Adipocyte (in vitro differentiated cells): ENCODE measurements around the gene P2RX5.

Source experiments
- DNase-seq: peaks from one replicate; pipeline ENCODE4 v3.0.0-alpha.2; 2015; ENCODE audit warnings: low read depth
- H3K27me3 ChIP-seq: replicated peaks from 2 replicates; pipeline ENCODE4 v1.7.0; 2013; ENCODE audit warnings: mild to moderate bottlenecking, low read length, moderate library complexity; ENCODE audit not compliant: control insufficient read depth, insufficient read depth
- H3K36me3 ChIP-seq: 2 replicates; pipeline ENCODE4 v1.7.0; 2013; ENCODE audit warnings: low read length, mild to moderate bottlenecking, moderate library complexity; ENCODE audit not compliant: control insufficient read depth, insufficient read depth, severe bottlenecking
- H3K4me1 ChIP-seq: 2 replicates; pipeline ENCODE4 v1.7.0; 2013; ENCODE audit warnings: mild to moderate bottlenecking, low read length, moderate library complexity; ENCODE audit not compliant: control insufficient read depth, insufficient read depth
- H3K4me3 ChIP-seq: 2 replicates; pipeline ENCODE4 v1.7.0; 2013; ENCODE audit warnings: mild to moderate bottlenecking, low read length, moderate library complexity
- H3K9ac ChIP-seq: 2 replicates; pipeline ENCODE4 v1.7.0; 2013; ENCODE audit warnings: mild to moderate bottlenecking, low read length, moderate library complexity
- H3K9me3 ChIP-seq: 2 replicates; pipeline ENCODE4 v1.7.0; 2013; ENCODE audit warnings: mild to moderate bottlenecking, low read length, moderate library complexity; ENCODE audit not compliant: control insufficient read depth

P2RX5 gene

GRCh38 chr17:3647769-3648555 is 48.0 kb downstream of the P2RX5 start:
- H3K27me3 ChIP-seq: no peaks in the 10 kb centered on the region
- no peaks in the 10 kb centered on the region for H3K9me3 ChIP-seq
- peak; percentile 44 for DNase-seq
- peak overlapping the region; percentile 45 for H3K9ac ChIP-seq
- H3K36me3 ChIP-seq: peaks cover 9% of the 10 kb centered on the region
- peaks cover 16% of the 10 kb centered on the region for H3K4me1 ChIP-seq
- H3K4me3 ChIP-seq: no peak overlapping the region

GRCh38 chr17:3647251-3647650 is 48.7 kb downstream of the P2RX5 start:
- Histone ChIP-seq H3K4me1 (peaks cover 16% of the 10 kb centered on the region), H3K4me3 (no peak overlapping the region), H3K9ac (peak overlapping the region; percentile 45), H3K9me3 (no peaks in the 10 kb centered on the region), H3K27me3 (no peaks in the 10 kb centered on the region), H3K36me3 (peaks cover 9% of the 10 kb centered on the region)
- DNase-seq: no peak

- no peak overlapping the region for H3K9ac ChIP-seq
- H3K9me3 ChIP-seq: no peaks in the 10 kb centered on the region
- peaks cover 19% of the 10 kb centered on the region for H3K36me3 ChIP-seq
- no peaks in the 10 kb centered on the region for H3K27me3 ChIP-seq
- H3K4me3 ChIP-seq: no peak overlapping the region
- peaks cover 16% of the 10 kb centered on the region for H3K4me1 ChIP-seq
- no peak for DNase-seq
These were observed 50.6 kb downstream of the P2RX5 start for GRCh38 chr17:3645310-3645709.

DNA sequence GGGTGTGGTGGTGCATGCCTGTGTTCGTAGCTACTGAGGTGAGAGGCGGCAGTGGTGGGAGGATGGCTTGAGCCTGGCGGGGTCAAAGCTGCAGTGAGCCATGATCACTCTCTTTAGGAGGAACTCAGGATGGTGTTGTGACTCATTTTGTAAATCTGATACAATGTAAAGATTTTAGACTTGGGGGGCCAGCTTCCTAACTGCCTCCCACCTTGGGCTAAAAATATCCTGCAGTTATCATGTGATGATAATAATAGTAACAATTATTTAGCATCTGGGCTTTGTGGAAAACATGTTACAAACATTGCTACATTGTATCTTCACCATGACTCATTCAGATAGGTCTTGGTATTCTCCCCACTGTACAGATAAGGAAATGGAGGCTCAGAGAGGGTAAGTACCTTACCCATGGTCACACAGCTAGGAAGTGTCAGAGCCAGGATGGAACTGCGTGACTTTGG is 52.0 kb downstream of the P2RX5 start:
- no peaks in the 10 kb centered on the region for H3K27me3 ChIP-seq
- DNase-seq: no peak
- peaks cover 23% of the 10 kb centered on the region for H3K4me1 ChIP-seq
- no peak overlapping the region for H3K4me3 ChIP-seq
- H3K9me3 ChIP-seq: no peaks in the 10 kb centered on the region
- no peak overlapping the region for H3K9ac ChIP-seq
- H3K36me3 ChIP-seq: peaks cover 10% of the 10 kb centered on the region

- H3K4me1 ChIP-seq: peaks cover 13% of the 10 kb centered on the region
- H3K36me3 ChIP-seq: peaks cover 10% of the 10 kb centered on the region
- H3K9me3 ChIP-seq: no peaks in the 10 kb centered on the region
- H3K4me3 ChIP-seq: no peak overlapping the region
- H3K9ac ChIP-seq: no peak overlapping the region
- DNase-seq: no peak
- no peaks in the 10 kb centered on the region for H3K27me3 ChIP-seq
These were observed 54.1 kb downstream of the P2RX5 start for GRCh38 chr17:3641717-3642486.

GRCh38 chr17:3641014-3641413 is 54.9 kb downstream of the P2RX5 start:
- DNase-seq: no peak
- peaks cover 13% of the 10 kb centered on the region for H3K4me1 ChIP-seq
- peaks cover 10% of the 10 kb centered on the region for H3K36me3 ChIP-seq
- no peaks in the 10 kb centered on the region for H3K9me3 ChIP-seq
- no peak overlapping the region for H3K9ac ChIP-seq
- H3K4me3 ChIP-seq: no peak overlapping the region
- no peaks in the 10 kb centered on the region for H3K27me3 ChIP-seq

DNA sequence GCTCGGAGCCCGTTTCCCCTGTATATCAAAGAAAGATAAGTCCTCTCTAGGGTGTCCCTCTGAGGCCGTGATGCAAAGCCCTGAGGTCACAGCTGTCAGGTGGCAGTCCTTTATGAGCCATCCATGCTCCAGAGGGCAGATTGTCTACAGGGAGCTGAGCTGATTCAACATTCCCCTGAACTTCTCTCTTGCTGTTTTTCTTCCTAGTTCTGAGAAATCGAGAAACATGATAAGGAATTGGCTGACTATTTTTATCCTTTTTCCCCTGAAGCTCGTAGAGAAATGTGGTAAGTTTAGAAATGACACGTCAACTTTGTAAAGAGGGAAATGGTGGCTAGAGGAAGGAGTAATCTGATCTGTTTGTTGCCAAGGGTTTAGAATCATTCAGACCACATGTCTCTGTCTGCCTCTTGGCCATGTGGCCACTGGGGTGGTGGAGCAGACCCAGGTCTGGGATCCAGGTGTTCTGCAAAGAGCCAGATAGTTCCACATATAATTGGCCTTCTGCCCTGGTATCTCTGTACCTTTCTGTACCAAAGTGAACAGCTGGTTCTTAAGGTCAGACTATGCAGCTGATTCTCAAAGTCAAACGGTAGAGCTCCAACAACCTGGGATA is 55.9 kb downstream of the P2RX5 start:
- peak overlapping the region; percentile 39 for H3K9ac ChIP-seq
- H3K27me3 ChIP-seq: no peaks in the 10 kb centered on the region
- no peak overlapping the region for H3K4me3 ChIP-seq
- peaks cover 10% of the 10 kb centered on the region for H3K36me3 ChIP-seq
- H3K4me1 ChIP-seq: peaks cover 17% of the 10 kb centered on the region
- DNase-seq: peak; percentile 38
- no peaks in the 10 kb centered on the region for H3K9me3 ChIP-seq

DNA sequence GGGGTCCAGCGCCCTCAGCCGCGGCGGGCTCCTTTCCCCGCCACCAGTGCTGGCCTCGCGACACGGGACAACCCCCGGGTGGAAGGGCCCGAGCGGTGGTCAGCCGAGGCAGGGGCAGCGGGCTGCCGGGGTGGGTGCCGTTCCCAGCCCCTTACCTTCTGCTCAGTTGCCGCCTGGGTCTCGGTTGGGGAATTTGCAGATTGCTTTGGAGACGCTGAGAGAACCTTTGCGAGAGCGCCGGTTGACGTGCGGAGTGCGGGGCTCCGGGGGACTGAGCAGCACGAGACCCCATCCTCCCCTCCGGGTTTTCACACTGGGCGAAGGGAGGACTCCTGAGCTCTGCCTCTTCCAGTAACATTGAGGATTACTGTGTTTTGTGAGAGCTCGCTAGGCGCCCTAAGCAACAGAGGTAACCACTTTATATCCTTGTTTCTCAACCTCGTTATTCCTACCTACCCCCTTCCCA is 59.0 kb downstream of the P2RX5 start:
- Histone ChIP-seq H3K9ac (peak overlapping the region; percentile 91), H3K4me3 (peak overlapping the region; percentile 96), H3K27me3 (no peaks in the 10 kb centered on the region), H3K36me3 (peaks cover 9% of the 10 kb centered on the region), H3K9me3 (no peaks in the 10 kb centered on the region), H3K4me1 (peaks cover 28% of the 10 kb centered on the region)
- peak; percentile 50 for DNase-seq

- H3K36me3 ChIP-seq: peaks cover 7% of the 10 kb centered on the region
- H3K4me3 ChIP-seq: peak within 1 kb of the TSS; percentile 96
- H3K27me3 ChIP-seq: no peaks in the 10 kb centered on the region
- H3K9ac ChIP-seq: peak within 1 kb of the TSS; percentile 91
- peaks cover 28% of the 10 kb centered on the region for H3K4me1 ChIP-seq
- no peaks in the 10 kb centered on the region for H3K9me3 ChIP-seq
- peak; percentile 99 for DNase-seq
These were observed 59.6 kb downstream of the P2RX5 start, which contains the start of the genes CTNS and SHPK for GRCh38 chr17:3636154-3636907. TSS of gene CTNS (plus strand) at chr17:3636760. CDS start at chr17:3640207, 3,447 bp downstream. TSS of gene SHPK (minus strand) at chr17:3636250. CDS start at chr17:3636219, 31 bp downstream.

GRCh38 chr17:3635474-3636153 is 60.3 kb downstream of the P2RX5 start:
- DNase-seq: no peak
- H3K4me3 ChIP-seq: peak overlapping the region; percentile 96
- H3K36me3 ChIP-seq: peaks cover 3% of the 10 kb centered on the region
- peak overlapping the region; percentile 91 for H3K9ac ChIP-seq
- H3K27me3 ChIP-seq: no peaks in the 10 kb centered on the region
- no peaks in the 10 kb centered on the region for H3K9me3 ChIP-seq
- H3K4me1 ChIP-seq: peaks cover 28% of the 10 kb centered on the region
